Endothelial cell of umbilical vein (primary cell): ENCODE data around the gene OSGIN1. TPM values are rescaled to one million over a fixed set of nuclear protein-coding genes. Genes with fewer than 3 reads are reported as not detected.

ENCODE experiments used
- BruUV-seq: library from RNA; stranded (reverse); fragments of 400-500 nt; replicated peaks from 2 replicates; lab custom pipeline; 2021; lab: Mats Ljungman, UMichigan
- CTCF ChIA-PET: fragments of 300-600, 350-600 bp; sonication (Branson Sonifier 250); formaldehyde crosslinking; loops from one replicate; lab custom pipeline; 2021; ENCODE audit warnings: antibody characterized with exemption, inconsistent platforms; lab: Charles Lee
- POLR2A ChIA-PET: fragments of 300-600, 350-600 bp; sonication (Branson Sonifier 250); formaldehyde crosslinking; loops from one replicate; lab custom pipeline; 2021; ENCODE audit warnings: antibody characterized with exemption, inconsistent platforms; lab: Charles Lee
- DNase-seq: peaks from one replicate; pipeline ENCODE4 v3.0.0-alpha.2; 2011; ENCODE audit warnings: low read depth, low spot score
- FAIRE-seq: peaks from 2 replicates; lab custom pipeline; 2011; peaks lifted over from hg19 to GRCh38; lab: Jason Lieb, UNC
- H2AFZ ChIP-seq: 2 replicates; pipeline ENCODE4 v1.6.0; 2012; ENCODE audit warnings: low read depth, low read length, control low read depth, inconsistent platforms
- H3K27ac ChIP-seq: 2 replicates; pipeline ENCODE4 v1.5.1; 2011; ENCODE audit warnings: low read depth, mild to moderate bottlenecking, control low read depth, low read length, moderate library complexity; ENCODE audit not compliant: insufficient read depth
- H3K27me3 ChIP-seq, 2 experiments: 2 replicates each; pipeline versions ENCODE4 v1.6.0 to v1.6.1; 2011; ENCODE audit warnings: low read length in 2 of 2, mixed read lengths in 1 of 2; ENCODE audit not compliant: control insufficient read depth in 2 of 2, insufficient read depth in 2 of 2
- H3K36me3 ChIP-seq, 2 experiments: 2 replicates in 1 of 2; 3 replicates in 1 of 2; pipeline ENCODE4 v1.5.1; 2011; ENCODE audit warnings: low read length in 2 of 2, mild to moderate bottlenecking in 1 of 2, moderate library complexity in 1 of 2; ENCODE audit not compliant: control insufficient read depth in 2 of 2, insufficient read depth in 2 of 2; ENCODE audit errors: extremely low read depth in 1 of 2
- H3K4me1 ChIP-seq: 3 replicates; pipeline ENCODE4 v1.5.1; 2011; ENCODE audit warnings: mild to moderate bottlenecking, low read length; ENCODE audit not compliant: control insufficient read depth, insufficient read depth; ENCODE audit errors: extremely low read depth
- H3K4me2 ChIP-seq: 2 replicates; pipeline ENCODE4 v1.6.1; 2011; ENCODE audit warnings: low read length, control low read depth, mixed read lengths; ENCODE audit not compliant: insufficient read depth
- H3K4me3 ChIP-seq, 3 experiments: fragments of 200-600 bp in 1 of 3; sonication (generic), shearing (Covaris generic) in 1 of 3; replicated peaks in 1 of 3; 2 replicates each; pipeline ENCODE4 v1.5.1; 2011 to 2016; ENCODE audit warnings: control low read depth in 3 of 3, low read length in 3 of 3, mild to moderate bottlenecking in 2 of 3, inconsistent platforms in 1 of 3, low read depth in 1 of 3, moderate library complexity in 1 of 3; ENCODE audit not compliant: insufficient read depth in 1 of 3
- H3K79me2 ChIP-seq: 2 replicates; pipeline ENCODE4 v1.6.0; 2012; ENCODE audit warnings: low read length, inconsistent platforms; ENCODE audit not compliant: control insufficient read depth, insufficient read depth
- H3K9ac ChIP-seq: replicated peaks from 2 replicates; pipeline ENCODE3; 2011; ENCODE audit warnings: low read length, control low read depth; ENCODE audit not compliant: insufficient read depth; ENCODE audit errors: extremely low read depth
- H3K9me1 ChIP-seq: replicated peaks from 3 replicates; pipeline ENCODE4 v1.6.0; 2011; ENCODE audit warnings: mild to moderate bottlenecking, low read length; ENCODE audit not compliant: control insufficient read depth, insufficient read depth; ENCODE audit errors: extremely low read depth
- H3K9me3 ChIP-seq: replicated peaks from 2 replicates; pipeline ENCODE4 v1.5.1; 2012; ENCODE audit warnings: low read length, inconsistent platforms; ENCODE audit not compliant: control insufficient read depth, insufficient read depth
- H4K20me1 ChIP-seq: replicated peaks from 2 replicates; pipeline ENCODE3; 2011; ENCODE audit warnings: mild to moderate bottlenecking, low read length; ENCODE audit not compliant: control insufficient read depth, insufficient read depth; ENCODE audit errors: extremely low read depth
- CTCF ChIP-seq, 2 donors: IDR thresholded peaks; 1 replicate in 1 of 2; 2 replicates in 1 of 2; pipeline ENCODE4 v1.5.1; 2011; ENCODE audit warnings: low read length in 2 of 2, mild to moderate bottlenecking in 2 of 2, moderate library complexity in 2 of 2, control low read depth in 1 of 2, inconsistent platforms in 1 of 2, low read depth in 1 of 2; ENCODE audit not compliant: insufficient read depth in 1 of 2; ENCODE audit errors: extremely low read depth in 1 of 2
- EZH2 ChIP-seq: IDR thresholded peaks from 2 replicates; pipeline ENCODE4 v1.6.1; 2012; ENCODE audit warnings: borderline replicate concordance, low read depth, mild to moderate bottlenecking, moderate library complexity, low read length, inconsistent platforms; ENCODE audit not compliant: severe bottlenecking
- FOS ChIP-seq: IDR thresholded peaks from 2 replicates; pipeline ENCODE4 v1.6.1; 2011; ENCODE audit warnings: mild to moderate bottlenecking, low read length, moderate library complexity, borderline replicate concordance; ENCODE audit not compliant: insufficient read depth
- GATA2 ChIP-seq: IDR thresholded peaks from 2 replicates; pipeline ENCODE4 v1.7.0; 2011; ENCODE audit warnings: low read depth, mild to moderate bottlenecking, moderate library complexity, mixed read lengths, low read length; ENCODE audit not compliant: insufficient read length, insufficient read depth
- JUN ChIP-seq: IDR thresholded peaks from 2 replicates; pipeline ENCODE4 v1.6.1; 2011; ENCODE audit warnings: borderline replicate concordance, low read depth; ENCODE audit not compliant: insufficient read length, insufficient read depth
- MAX ChIP-seq: IDR thresholded peaks from 2 replicates; pipeline ENCODE4 v1.6.1; 2011; ENCODE audit not compliant: insufficient read depth, insufficient read length
- MYC ChIP-seq: IDR thresholded peaks from one replicate; pipeline ENCODE4 v1.6.1; 2011; ENCODE audit warnings: mild to moderate bottlenecking, low read depth, low read length
- POLR2A ChIP-seq: IDR thresholded peaks from 2 replicates; pipeline ENCODE4 v1.6.1; 2012; ENCODE audit warnings: low read depth, mild to moderate bottlenecking, control low read depth, low read length
- POLR2AphosphoS5 ChIP-seq: IDR thresholded peaks from 2 replicates; pipeline ENCODE4 v1.6.1; 2012; ENCODE audit warnings: low read depth, mild to moderate bottlenecking, control low read depth, low read length, moderate library complexity; ENCODE audit not compliant: insufficient read depth
- dilution Hi-C: fragments of 300-500 bp; cut with MboI; formaldehyde crosslinking; loops from one replicate; pipeline ENCODE4 v1.15.0; 2019; ENCODE audit warnings: low sequenced_read_pairs; ENCODE audit not compliant: extremely low pct_ligation_motif_present
- intact Hi-C: fragments of 100-400 bp; cut with micrococcal nuclease; formaldehyde crosslinking; loops from one replicate; pipeline ENCODE4 v1.10.0; 2022
- polyA plus RNA-seq, 4 experiments: library from polyadenylated mRNA; depleted of rRNA in 3 of 4; stranded (reverse) in 3 of 4; unstranded in 1 of 4; fragments of >200 nt; gene quantifications; 2 replicates each; pipeline versions ENCODE4 v1.2.1 to v1.2.3, GENCODE V29; 2011 to 2012; ENCODE audit warnings: missing spikeins in 1 of 4
- total RNA-seq: library from RNA; stranded (reverse); gene quantifications from 2 replicates; pipeline ENCODE4 v1.2.3, GENCODE V29; 2021

The OSGIN1 gene
- total and polyA plus RNA-seq, 2 donors (not counting 3 experiments of a cell fraction or from before 2014, with no cell fraction given): 9.2 to 11.0 TPM

- no peak overlapping the region for H2AFZ ChIP-seq
- CTCF ChIA-PET: no interaction called here
- dilution Hi-C loops: no loop called here
Measured at GRCh38 chr16:83973581-83974385, 20.7 kb downstream of the OSGIN1 start.

More at GRCh38 chr16:83973581-83974385, 20.7 kb downstream of the OSGIN1 start:
- no peak for DNase-seq
- no peaks in the 10 kb centered on the region for H3K9me1 ChIP-seq
- H4K20me1 ChIP-seq: no peaks in the 10 kb centered on the region
- no peaks in the 10 kb centered on the region for H3K9me3 ChIP-seq
- no peak overlapping the region for H3K9ac ChIP-seq
- intact Hi-C loops: no loop called here
- H3K27ac ChIP-seq: no peak overlapping the region
- H3K79me2 ChIP-seq: no peaks in the 10 kb centered on the region
- POLR2A ChIA-PET: no interaction called here
- H3K4me1 ChIP-seq: no peaks in the 10 kb centered on the region
- no peak for FAIRE-seq
- BruUV-seq: no TSS peak
- no peaks in the 10 kb centered on the region for H3K36me3 ChIP-seq
- no peak overlapping the region for H3K4me2 ChIP-seq
- H3K4me3 ChIP-seq: no peak overlapping the region
- TF ChIP-seq POLR2A (no peak), EZH2 (no peak), MAX (no peak), GATA2 (no peak), JUN (no peak), POLR2AphosphoS5 (no peak), CTCF (IDR thresholded peaks at IDR 0.05; ENCODE audit: extremely low read depth in 1 of 2, insufficient read depth in 1 of 2, low read depth in 1 of 2, low read length in 2 of 2) (no peak), MYC (no peak), FOS (no peak)
- H3K27me3 ChIP-seq: peaks cover 4 to 6% of the 10 kb centered on the region in 2 experiments
